Stimulated activated CD4-positive, alpha-beta T cell treated with anti-CD3 and anti-CD28 coated beads, Interleukin-15, amount 100 ng/mL, for 24 hours (primary cell): ENCODE data around the gene MUC4.

Source experiments
- DNase-seq: peaks from one replicate; pipeline ENCODE4 v3.0.0-alpha.2; 2020

Gene MUC4

DNA sequence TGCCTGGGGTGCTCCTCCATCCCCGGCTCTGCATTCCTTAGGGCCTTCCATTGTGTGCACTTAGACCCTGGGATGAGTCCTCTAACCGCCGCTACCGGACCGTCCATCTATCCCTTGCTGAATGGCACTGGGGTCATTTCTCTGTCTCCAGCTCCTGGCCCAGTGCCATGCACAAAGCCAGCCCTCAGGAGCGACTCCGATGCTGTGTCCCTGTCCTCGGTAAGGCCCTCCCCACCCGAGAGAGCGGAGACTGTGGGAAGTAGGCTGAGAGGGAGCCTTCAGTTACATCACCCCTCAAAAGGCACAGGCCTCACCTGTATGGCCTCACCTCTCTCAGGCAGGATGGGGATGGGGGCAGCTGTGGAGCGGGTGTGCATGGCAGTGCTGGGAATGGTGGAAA, 33.8 kb downstream of the MUC4 start:
- no peak for DNase-seq

DNA sequence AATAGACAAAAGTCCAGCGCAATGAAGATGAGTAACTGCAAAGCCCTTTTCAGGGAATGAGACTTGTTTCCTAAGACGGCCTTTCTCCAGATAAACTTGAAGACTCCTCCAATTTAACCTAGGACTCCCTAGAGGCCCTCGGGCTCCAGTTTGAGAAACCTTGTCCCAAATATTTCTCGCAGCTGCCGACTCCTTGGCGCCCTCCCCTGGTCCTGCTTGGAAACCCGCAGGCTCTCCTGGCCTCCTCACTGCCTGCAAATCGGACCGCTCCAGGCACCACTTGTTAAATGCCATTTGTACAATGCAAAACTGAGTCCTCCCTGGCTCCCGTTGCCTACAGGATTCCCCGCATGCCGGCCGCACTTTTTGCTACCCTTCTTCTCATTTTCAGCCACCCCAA, 36.8 kb downstream of the MUC4 start:
- DNase-seq: peak; percentile 33

DNA sequence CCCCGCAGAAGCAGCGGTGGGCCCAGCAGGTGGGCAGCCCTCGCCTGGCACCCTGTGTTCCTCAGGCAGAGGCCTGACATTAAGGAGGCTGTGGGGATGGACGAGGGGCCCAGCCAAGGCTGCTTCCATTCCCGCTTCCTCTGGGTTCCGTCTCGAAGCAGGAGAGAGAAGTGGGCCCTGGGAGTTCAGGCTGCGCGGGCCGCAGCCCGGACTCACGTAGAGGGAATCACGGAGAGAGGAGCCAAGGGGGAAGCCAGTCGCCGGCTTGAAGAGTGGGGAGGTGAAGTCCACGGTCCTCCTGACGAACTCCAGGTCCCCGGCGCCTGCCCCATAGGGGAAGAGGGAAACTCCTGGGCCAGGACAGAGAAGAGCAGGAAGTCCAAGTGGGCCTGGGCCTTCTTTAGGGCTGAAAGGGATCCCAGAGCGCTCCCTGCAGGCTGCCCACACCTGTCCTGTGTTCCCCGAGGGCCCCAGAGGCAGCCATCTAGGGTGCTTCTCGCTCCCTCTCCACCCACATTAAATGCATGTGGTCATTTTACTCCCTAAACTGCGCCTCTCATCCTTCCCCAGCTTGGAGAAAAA, 37.7 kb downstream of the MUC4 start:
- DNase-seq: no peak

DNA sequence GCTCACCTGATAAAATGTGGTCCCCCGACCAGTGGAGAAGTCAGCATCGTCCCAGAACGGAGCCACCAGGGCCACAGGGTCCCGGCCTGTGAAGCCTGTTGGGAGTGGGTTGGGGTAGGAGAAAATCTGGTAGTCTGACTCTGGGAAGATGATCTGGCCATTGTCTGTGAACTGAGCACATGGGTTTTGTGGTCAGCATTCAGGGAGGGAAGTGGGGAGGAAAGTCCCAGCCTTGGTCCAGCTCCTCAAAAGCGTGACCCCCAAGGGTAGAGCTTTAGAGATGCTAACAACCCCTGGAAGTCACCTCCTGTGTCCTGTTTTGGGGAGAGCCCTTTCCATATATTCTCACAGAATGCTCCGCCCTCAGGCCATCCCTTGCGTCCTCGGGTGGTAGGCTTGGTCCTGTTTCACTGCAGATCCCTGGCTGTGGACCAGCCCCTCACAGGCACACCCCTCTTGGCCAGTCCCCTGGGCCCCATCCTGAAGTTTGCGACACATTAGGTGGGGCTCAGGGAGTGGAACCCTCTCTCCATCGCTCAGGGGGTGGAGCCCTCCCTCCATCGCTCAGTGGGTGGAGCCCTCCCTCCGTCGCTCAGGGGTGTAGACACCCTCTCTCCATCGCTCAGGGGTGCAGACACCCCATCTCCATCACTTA, 40.0 kb downstream of the MUC4 start:
- no peak for DNase-seq

DNA sequence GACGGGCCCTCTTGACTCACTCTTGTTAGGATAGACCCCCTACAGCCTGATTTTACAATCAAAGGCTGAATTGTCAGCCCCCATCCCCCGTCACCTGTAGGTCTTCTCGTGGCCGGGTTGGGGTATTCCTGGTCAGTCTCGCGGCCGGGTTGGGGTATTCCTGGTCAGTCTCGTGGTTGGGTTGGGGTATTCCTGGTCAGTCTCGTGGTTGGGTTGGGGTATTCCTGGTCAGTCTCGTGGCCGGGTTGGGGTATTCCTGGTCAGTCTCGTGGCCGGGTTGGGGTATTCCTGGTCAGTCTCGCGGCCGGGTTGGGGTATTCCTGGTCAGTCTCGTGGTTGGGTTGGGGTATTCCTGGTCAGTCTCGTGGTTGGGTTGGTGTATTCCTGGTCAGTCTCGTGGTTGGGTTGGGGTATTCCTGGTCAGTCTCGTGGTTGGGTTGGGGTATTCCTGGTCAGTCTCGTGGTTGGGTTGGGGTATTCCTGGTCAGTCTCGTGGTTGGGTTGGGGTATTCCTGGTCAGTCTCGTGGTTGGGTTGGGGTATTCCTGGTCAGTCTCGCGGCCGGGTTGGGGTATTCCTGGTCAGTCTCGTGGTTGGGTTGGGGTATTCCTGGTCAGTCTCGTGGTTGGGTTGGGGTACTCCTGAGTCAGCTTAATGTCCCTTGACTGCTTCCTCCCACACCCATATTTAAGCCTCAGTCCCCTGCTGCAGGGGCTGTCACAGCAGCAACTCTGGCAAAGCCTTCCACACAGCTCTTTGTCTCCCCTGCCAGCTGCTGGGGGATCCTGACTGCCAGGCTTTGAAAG, 40.7 kb downstream of the MUC4 start:
- peak; percentile 24 for DNase-seq

DNA sequence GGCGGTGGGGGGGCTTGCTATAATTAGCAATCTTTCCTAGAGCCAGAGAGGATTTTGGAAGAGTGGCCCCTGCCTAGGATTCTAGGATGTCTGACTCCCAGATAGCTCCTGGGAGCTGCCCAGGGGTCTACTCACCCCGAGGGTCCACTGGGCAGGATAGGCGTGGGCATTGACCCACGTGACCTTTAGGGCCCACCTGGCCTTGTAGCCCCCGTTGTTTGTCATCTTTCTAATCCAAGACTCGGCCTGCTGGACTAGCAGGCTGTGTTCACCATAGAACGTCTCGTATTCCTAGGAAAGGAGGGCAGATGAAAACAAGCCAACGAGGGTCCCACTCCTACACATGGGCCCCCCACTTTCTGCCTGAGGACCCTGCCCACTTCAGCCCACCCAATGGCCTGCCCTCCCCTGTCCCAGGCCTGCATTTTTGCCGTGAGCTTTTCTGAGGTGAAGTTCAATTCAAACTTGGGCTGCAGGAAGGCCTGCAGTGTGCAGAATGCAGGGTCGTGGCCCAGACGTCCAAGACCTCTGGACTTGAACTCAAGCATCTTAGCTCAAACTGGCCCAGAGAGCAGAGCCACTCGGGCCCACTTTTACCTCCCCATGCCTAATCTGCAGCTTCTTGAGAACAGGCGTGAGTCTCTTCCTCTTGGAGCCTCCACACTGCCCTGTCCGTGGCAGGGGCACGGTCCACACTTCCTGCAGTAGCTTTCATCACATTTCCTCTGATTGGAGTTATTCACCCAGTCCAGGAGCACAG, 41.5 kb downstream of the MUC4 start:
- no peak for DNase-seq

DNA sequence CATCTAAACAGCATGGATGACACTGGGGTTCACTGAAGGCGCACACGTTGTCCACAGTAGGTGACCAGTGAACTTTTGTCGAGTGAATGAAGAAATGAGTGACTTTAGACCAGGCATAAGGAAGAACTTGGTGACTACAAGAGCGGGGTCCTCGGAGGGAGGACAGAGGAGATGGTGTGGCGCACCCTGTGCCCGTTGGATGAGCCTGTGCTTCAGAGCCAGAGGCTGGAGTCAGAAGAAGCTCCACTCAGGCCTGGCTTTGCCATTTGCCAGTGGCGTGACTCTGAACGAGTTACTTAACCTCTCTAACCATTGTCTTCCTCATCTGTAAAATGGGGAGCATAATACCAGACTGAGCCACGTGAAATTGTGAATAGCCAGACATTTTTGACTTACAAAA, 42.2 kb downstream of the MUC4 start:
- DNase-seq: no peak

DNA sequence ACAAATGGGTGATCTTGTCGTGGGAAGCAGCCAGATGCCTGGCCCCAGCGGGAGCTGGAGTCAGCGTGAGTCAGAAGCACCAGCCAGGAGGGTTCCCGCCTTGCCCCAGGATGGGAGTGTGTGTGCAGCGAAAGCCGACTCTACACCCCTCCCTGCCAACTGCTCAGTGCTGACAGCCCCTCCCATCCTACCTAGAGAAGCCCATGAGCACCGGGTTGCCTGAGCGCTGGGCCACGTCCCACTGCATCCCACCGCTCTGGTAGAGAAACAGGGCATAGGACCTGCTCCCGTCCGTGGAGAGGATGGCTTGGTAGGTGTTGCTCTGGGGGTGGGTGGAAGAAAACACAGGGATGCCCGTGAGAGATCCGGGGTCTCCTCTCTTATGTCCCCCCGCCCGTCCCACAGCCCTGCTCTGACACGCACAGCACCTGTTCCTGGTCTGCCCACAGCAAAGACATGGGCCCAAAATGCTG, 42.9 kb downstream of the MUC4 start:
- no peak for DNase-seq

DNA sequence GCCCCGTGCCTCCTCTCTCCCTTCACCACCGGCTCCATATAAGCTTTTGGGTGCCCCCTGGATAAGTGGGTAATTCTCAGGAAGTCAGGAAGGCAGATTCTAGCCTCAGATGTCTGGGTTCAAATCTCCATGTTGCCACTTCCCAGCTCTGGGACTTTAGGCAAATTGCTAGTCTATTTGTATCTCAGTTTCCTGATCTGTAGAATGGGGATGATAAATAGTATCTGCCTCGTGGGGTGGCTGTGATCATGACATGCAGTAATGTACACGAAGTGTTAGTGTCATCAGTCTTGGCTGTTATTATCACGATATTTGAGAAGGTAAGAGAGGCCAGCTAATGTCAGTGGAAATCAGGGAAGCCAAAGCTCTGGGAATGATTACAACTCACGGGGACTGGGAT, 43.3 kb downstream of the MUC4 start:
- no peak for DNase-seq

DNA sequence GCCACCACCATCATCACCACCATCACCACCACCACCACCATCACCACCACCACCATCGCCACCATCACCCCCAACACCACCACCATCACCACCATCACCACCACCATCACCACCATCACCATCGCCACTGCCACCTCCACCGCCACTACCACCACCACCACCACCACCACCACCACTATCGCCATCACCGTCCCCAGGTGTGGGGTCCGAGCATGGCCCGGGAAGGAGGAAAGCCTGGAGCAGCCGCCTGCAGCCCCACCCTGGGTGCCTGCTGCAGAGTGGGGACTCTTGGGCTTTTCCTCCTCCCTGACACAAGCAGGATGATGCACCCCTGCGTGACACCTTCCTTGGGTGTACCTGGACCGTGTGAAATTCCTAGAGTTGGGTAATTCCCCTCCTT, 43.9 kb downstream of the MUC4 start:
- no peak for DNase-seq

DNA sequence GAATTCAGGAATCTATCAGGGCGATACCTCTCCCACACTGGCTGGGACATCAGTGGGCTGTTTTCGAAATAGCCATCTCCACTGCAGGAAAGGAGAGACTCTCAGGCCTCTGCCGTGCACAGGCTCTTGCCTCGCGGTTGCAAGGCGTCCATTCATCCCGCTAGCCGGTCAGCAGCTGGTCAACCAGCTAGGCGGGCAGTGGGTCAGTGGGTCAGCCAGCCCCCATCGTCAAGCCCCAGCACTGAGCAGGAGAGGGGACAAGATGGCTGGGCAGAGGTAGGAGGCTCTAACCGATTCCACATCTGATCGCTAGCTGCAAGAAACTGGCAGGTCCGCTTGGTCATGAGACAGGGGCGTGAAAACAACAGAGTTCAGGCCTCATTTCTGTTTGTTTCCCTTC, 45.1 kb downstream of the MUC4 start:
- DNase-seq: no peak

DNA sequence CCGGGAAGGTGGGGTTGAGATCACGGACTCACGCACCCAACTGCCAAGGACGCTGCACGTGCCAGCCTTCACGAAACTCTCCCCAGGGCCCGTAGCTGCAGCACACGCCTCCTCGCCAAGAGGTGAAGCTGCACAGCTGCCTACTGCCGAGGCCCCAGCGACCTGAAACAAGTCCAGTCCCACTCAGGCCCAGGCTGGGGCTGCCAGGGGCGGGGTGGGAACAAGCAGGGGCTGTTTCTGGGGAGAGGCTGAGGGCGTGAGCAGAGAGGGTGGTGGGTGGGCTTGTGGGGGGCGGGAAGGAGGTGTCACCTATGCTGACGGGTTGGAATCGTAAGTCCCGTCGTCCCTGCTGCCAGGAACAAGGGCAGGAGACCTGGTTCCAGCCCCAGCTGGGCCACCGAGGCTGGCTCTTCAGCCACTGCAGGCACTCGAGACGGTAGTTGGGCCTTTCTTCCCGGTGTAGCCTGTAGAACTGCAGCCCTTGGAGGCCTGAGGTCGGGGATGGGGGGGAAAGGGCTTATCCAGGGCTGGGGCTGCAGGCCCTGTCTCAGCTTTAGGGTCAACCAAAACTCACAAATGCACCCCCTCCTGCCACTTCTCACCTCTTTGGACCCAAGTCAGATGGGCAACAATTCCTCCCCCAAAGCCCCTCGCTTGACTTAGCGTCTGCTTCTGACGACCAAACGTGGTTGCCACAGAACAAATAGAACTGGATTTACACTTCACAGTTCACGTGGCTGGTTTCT, 46.6 kb downstream of the MUC4 start:
- no peak for DNase-seq

DNA sequence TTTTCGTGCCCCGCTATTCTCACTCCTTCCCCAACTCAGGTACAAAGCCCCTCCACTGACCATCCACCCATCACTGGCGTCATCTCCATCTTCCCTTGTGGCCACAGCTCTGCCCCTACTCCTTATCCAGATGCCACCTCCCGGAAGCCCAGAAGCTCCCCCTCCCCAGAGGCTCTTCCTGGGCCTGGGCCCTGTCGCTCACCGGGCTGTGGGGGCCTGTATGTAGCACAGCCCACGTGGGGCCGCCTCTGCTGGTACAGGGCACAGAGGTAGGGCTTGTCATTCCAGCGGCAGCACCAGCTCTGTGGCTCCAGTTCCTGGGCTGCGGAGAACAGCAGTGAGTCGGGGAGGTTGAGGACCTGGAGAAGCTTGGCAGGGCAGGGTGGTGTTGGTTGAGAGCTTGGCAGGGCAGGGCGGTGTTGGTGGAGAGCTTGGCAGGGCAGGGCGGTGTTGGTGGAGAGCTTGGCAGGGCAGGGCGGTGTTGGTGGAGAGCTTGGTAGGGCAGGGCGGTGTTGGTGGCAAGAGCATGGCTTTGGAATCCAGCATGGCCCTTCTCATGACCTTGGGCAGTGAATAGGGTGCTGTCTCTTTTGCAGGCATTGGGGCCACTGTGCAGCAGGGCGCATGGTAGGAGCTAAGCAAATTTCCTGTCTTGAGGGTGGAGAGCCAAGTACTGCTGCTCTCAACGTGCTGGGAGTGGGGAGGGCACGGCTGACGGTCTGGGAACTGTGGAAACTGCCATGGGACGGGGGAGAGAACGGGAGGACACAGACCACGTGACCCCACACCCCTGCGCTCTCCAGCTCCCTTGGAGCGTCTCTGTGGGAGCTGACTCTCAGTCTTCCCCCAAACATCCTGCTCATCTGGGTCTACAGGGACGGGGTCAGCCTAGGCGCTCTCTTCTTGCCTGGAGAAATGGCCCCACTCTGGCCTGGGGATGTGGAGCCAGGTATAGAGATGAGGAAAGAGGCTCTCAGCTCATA, 47.6 kb downstream of the MUC4 start:
- no peak for DNase-seq

DNA sequence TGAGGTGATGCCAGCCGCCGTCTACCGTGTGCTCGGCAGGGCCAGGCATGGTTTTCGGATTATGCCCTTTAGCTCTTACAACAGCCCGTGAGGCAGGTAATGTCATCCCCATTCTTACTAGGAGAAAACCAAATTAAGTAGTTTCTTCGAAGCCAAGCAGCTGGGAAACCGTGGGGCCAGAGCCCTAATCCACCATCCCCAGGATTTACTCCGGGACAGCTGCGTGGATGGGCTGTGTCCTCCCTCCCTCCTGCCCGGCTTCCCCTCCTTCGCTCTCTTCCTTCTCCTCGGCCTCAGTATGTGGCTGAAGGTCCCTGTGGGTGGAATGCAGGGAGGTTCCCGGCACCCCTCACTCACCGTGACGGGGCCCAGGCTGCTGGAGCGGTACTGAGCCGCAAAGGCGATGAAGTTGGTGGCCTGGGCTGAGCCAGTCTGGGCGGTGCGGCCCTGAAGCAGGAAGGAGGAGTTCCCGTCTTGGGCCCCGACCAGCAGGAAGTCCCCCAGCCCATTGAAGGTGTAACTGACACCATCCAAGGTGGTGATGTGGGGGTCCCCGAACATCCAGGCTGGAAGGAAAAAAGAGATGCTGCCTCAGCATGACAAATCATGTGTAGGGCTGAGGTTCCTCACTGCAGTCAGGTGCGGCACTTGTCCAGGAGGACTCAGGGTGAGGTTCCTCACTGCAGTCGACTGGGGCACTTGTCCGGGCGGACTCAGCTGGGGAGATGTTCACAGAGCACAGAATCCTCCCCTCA, 48.5 kb downstream of the MUC4 start:
- no peak for DNase-seq

DNA sequence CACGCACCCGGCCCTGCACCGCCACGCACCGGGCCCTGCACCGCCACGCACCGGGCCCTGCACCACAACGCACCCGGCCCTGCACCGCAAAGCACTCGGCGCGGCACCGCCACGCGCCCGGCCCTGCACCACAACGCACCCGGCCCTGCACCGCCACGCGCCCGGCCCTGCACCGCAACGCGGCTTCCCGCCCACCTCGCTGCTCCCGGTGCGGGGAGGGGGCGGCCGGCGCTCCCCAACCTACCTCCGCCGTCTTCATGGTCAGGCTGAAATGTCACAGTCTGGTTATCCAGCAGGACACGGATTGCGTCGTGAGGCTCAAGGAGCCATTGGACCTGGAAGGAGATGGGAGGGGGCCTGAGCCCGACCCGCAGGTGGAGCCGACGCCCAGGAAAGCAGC, 49.1 kb downstream of the MUC4 start:
- no peak for DNase-seq

DNA sequence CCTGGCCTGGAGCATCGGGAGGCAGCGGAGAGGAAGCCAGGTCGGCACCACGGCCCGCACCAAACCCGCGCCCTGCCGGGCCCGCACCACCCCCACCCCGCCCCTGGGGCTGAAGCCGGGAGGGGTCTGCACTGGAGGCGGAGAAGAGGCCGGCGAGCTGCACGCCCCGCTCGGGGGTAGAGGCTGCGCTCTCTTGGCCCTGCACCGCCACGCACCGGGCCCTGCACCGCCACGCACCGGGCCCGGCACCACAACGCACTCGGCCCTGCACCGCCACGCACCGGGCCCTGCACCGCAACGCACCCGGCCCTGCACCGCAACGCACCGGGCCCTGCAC, 49.5 kb downstream of the MUC4 start:
- DNase-seq: no peak

DNA sequence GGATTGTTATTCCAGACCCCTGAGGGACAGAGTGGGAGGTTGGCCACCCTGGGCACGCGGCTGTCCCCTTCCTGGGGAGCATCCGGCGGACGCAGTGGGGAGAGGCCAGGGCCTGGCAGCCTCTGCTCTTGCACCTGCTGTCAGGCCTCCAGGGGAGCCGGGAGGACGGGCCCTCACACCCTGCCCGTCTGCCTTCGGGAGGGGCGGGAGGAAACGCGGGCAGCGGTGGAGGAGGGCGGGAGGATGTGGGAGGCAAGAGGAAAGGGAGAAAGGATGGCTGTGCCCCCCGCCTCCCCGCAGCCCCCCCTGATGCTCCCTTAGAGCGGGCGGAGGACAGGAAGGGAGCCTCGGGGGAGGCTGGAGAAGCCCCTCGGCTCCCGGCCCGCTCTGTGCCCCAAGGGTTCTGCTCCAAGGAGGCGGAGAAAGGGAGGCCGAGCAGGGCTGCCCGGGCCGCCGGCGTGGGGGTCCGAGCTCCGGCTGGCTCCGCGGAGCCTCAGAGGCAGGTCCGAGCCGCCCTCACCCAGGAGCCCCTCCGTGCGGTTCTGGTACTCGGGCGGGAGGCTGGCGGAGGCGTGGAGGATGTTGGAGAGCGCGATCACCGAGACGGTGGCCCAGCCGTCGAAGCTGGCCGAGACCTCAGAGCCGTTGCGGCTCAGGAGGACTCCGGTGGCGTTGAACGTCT, 50.0 kb downstream of the MUC4 start:
- DNase-seq: no peak

DNA sequence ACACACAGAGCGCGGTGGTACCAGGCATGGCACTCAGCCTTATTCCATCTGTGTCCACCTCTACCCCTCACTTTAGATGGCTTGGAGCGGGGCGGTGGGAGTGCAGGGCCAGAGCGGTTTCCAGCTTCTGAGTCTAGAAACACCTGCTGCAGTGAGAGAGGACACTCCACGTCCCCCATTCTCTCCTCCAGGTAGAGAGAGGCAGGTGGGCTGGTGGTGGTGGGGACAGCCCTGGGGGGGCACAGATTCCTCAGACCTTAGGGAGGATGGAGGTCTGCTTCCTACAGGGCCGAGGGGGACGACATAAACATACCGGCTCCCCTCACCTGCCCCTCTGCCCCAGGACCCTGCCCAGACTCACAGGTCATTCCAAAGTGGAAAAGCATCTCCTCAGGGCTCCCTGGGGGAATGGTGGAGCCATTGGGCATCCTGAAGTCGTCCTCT, 50.6 kb downstream of the MUC4 start:
- no peak for DNase-seq

DNA sequence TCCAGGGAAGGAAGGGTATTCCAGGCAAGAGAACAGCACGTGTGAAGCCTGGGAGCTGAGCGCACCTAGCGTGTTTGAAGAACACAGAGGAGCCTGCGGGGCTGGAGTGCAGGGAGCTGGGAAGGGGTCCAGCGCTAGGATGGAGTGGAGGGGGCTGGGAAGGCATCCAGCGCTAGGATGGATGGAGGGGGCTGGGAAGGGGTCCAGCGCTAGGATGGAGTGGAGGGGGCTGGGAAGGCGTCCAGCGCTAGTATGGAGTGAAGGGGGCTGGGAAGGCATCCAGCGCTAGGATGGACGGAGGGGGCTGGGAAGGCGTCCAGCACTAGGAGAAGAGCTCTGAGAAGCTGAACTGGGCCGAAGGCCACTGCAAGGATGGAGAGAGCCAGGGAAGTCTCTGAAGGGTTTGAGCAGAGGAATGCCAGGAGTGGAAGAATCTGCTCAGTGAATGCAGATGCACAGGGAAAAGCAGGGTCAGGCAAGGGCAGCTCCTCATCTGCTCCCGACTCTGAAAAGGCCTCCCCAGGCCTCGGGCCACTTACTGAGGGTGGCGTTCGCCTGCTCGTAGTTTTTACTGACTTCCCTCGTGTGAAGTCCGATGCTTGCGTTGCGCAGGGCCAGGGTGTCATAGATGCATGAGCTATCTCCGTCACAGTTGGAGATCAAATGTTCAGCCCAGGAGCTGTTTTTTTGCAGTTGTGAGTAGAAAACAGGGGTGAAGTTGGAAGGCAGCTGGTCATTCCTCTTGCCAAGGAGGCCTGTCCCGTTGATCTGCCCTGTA, 51.2 kb downstream of the MUC4 start:
- no peak for DNase-seq
